ENCODE results near the gene NPY1R.

Gene NPY1R

DNA sequence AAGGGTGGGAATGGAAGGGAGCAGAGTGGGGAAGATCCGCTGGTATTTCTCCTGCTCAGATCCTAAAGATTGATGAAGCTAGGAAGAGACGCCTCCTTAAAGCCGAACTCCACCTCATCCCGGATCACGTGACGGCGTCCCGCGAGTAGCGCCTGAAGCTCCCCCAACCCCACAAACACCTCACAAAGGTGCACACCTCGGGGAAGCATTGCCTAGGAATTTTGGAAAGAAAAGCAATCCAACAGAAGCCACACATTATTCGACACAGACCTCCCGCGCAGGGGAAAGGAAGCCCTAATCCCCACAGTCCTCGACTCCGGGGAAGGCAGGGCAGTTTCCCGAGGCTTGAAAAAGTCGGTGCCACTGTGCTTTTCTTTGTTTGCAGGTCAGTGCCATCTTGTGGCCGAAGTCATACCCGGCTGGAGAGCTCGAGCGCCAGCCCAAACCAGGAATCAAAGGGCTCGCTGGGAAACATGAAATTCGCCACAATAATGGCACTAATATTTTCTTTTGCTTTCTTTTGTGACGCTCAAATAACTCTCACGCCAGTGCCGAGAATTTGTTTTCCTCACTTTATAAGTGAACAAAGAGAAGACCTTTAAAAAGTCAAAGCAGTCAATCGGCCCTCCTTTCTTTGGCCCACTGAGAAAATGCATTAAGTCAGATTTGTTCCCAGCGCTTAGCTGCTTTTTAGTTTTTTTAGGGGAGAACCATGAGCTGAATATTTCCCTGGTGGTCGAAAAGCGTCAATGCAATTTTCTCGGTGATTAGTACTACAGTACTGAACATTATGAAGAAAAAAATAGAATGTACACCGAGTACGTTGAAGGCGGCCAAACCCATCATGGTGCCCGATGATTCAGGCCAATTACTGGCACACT, at the start of gene NPY1R:
NPY1R (minus strand) TSS at position 71 of the 881 bp plus-strand sequence. CDS start 6,042 bp downstream, outside the sequence.
- peak; percentile 66 for DNase-seq

DNA sequence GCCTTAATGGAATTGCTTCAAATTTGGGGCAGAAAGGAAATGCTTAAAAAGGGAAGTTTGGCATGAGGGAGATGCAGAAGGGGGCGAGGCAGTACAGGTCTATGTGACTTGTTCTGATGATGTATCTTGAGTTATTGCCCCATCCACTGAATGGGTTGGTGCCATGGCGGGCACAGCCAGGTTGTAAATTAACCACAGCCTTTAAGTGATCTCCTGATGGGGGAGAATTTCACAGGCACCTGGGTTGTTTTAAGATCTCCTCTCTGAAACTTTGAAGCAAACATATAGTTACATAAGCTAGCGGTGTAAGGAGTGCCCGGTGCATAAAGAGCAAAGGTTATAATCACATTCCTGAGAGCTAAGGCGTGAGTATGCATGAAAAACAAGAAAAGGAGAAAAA, 48.3 kb upstream of the NPY1R start:
- no peak for DNase-seq

DNA sequence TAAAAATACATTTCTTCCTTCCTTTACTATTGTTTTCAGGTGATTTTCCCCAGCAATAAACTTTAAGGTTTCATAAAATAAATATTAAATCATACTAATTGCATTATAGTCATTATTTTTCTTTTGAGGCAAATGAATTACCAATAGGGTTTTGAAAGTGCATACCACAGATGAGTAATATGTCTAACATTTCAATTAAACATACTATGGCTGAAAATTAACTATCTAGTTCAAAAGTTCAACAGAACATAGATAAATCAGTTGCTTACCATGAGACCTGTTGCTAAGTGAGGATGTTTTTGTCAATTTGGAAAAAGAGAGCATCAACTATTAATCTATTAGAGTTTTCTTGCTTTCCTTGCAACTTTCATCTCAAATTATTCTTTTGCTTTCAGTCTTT, 46.3 kb upstream of the NPY1R start:
- no peak for DNase-seq

DNA sequence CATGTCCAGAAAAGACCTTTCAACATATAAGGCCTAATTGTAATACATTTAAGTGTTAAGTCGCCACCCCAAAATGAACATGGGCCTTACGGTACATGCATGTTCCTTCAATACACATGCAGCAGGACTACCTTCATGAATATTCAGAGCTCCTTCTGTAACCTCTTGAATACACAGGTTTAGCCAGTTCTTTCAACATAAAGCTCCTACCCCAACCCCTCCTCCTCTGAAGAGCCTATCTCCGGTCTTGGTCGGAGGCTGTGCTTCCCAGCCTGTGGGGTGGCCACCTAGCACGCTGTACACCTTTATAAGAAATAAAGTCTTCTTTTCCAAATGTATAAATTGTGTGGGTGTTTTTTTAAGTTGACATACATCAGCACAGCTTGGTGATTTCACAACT, 39.6 kb upstream of the NPY1R start:
- DNase-seq: no peak

DNA sequence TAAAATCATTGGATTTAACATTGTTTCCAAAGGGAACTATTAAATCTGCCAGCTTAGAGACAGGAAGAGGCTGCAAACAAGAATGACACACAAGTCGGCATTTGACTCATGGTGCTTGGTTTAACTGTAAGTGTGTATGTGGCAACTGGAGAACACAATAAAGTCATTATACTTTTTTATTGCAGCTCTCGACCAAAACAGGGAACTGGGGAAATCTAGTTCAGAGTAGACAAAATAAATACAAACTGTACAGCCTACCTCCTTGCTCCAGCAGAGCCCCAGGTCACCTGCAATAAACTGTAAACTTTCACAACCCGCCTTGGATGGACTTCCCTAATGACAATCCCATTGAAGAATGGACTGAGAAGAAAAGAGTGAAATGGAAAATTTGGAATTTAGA, 35.3 kb upstream of the NPY1R start:
- no peak for DNase-seq

DNA sequence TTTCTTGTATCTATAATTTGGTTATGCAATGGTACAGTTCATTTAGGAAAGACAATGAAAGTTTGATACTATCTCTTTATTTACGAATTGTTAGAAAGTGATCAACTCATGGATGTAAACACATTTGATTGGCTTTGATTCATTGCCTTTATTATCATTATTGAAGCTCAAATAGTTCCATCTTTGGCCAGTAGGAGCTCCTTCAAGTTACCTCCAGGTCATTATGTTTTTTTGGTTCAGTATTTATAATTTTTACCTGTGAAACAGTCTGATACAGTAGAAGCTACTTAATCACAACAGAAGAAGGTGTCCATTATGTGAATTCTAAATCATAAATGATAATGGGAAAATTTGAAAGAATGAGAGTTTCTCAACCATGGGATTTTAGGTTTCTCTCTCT, 23.7 kb upstream of the NPY1R start:
- no peak for DNase-seq

DNA sequence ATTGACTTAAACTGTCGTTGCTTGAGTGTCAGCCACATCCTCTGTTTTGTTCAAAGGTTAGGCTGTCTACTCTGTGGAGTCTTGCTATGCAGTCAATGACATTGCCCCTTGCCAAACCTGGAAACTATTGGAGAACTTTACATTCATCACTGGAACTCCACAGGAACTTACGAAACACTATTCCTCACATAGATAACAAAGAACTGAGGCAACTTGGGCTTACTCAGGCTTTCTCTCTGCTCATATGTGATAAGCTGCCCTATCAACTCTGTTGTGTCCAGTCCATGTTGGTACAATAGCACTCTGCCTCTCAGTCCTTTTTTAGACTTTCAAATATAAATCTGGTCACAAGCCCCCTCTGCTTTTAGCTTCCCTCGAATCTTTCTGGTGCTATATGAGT, 20.7 kb upstream of the NPY1R start:
- DNase-seq: no peak

DNA sequence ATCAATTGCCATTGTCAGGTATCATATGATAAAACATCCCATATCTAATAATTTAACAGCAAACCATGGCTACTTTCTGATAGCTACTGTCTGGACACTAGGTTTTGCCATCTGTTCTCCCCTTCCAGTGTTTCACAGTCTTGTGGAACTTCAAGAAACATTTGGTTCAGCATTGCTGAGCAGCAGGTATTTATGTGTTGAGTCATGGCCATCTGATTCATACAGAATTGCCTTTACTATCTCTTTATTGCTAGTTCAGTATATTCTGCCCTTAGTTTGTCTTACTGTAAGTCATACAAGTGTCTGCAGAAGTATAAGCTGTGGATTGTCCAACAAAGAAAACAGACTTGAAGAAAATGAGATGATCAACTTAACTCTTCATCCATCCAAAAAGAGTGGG, 18.3 kb upstream of the NPY1R start:
- DNase-seq: no peak

DNA sequence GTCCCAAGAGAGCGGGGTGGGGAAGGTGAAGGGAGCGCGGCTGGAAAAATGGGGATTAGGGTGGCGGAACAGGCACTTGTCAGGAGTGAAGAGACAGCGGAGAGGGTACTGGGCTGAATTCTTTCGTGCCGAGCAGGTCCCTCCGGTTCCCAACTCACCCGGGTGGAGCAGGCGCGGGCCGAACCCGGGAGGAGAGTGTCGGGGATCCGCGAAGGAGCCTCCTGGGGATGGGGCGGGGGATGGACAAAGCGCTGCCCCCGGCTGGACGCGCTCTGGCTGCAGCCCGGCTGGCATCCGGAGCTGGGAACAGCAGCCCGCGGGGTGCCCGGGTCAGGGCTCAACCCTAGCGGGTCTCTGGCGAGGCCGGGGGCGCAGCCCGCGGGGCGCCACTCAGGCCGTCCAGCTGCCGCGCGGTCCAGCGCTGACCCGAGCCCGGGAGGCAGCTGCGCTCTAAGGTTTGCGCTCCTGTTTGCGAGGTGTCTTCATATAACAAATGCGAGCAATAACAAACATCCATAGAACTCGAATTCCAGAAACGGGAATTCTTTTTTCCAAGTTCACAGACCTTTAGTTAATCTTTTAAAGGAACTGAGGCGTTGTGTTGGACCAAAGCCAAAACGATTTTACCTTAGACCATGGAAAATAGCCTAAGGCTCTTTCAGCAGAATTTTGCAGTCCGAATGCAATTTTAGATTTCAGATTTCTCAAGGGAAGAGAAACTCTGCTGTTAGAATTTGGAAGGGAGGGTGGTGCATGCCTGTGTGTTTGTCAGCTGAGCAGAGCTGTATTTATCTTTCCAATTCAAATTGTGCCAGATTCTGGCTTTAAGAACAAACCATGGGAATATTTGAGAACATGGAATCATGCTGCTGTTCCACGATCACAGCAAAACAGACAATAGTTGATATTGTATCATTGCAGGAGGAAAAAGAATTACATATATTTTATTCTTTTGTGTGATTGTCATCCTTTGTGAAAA, 12.0 kb upstream of the NPY1R start:
- no peak for DNase-seq

DNA sequence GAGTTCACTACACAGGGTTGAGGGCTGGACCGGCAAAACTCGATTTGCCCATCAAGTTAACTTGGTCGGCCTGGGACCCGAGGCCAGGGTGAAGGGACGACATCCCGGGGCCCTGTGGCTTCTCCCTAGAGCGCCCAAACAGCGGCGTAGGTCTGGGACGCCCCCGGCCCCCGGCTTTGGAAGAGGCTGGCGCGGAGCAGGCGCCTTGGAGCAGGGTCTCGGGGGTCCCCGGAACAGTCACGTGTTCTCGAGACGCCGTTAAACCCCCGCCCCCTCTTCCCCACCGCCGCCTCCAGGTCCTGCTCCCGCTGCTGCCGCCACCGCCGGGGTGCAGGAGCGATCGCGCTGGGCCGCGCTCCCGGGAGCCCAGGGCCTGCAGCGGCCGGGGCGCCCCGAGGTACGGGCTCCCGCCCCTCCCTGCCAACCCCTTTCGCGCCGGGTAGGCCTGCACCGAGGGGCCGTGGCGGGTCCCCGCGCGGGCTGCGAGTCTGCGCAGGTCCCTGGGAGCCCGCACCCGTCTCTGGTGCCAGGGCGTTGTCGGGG, 11.3 kb upstream of the NPY1R start, which contains the start of gene NPY5R:
NPY5R (plus strand) TSS at position 289 of the 543 bp plus-strand sequence. CDS start 6,382 bp downstream, outside the sequence.
- no peak for DNase-seq

DNA sequence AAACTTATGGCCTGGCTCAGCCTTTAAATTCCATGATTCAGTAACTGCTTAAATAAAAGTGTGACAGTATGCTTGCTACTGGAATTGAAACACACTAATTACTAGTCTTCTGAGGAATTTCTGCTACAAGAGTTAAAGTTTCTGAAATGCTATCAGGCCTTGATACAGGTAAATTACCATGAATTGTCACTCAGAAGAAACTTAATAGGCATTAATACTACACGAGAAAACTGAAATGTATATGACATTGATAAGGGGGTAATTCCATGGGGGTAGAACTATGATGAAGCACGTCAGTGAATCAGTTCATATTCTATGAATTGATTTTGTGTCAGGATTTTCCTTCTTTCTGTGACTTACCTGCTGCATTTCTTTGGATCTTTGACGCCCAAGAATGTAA, 3.0 kb upstream of the NPY1R start:
- DNase-seq: no peak

DNA sequence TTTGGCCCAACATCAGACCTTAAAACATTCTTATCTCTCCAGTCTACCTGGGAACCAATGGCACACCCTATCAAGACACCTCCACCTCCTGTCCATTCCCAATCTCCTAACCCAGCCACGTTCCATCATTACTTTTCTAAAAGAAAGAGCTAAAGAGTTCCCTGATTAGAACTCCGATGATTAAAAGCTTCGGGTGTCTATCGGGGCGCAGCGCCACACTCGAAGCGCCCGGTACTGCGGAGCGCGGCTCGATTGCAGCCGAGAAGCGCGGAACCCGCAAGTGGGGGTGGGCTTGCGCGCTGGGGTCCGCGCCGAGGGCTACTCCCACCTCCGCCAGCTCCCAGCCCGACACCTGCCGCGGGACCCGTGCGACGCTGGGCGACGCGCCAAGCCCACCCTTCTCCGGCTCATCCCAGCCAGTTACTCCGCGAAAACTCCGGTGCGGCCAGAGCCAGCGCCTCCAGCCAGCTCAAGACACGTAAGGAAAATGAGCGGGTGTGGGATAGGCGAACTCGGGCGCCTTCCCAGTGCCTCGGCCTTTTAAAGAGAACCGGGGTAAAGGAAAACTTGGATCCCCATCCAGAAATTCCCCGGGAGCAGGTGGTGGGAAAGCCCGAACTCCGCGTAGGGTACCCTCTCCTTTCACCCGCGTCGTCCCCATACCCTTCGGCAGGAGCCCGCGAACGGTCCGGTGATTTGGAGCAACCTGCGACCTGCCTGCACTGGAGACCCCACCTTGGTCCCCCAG, 593 bp downstream of the NPY1R start:
- no peak for DNase-seq

DNA sequence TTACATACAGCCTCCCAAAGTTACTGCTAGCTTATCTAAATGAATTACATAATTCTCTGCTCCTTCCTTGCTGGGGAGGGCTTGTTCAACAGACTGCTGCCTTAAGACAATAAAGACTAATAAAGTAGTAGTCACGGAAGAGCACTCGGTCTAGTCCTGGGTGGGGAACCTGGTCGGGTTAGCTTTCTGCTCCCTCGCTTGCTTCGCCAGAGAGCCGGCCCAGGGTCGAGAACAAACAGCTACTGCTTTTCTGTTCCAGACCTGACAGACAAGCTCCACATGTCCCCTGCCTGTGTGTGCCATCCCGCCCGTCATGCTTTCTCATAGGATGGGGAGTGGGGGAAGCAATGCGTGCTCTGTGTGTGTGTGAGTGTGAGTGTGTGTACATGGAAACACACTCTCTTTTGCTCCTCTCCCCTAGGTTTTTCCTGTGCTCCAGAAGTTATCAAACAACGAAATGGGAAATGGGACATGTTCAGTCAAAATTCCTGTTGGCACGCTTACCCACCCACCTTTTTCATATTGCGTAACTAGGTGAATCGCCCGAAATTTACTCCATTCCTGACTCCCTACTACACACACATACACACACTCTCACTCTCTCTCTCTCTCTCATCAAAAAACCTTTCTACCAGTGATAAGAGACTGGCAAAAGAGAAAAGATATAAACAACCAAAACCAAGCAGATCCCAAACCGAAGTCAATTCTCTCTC, 1.3 kb downstream of the NPY1R start:
- no peak for DNase-seq

DNA sequence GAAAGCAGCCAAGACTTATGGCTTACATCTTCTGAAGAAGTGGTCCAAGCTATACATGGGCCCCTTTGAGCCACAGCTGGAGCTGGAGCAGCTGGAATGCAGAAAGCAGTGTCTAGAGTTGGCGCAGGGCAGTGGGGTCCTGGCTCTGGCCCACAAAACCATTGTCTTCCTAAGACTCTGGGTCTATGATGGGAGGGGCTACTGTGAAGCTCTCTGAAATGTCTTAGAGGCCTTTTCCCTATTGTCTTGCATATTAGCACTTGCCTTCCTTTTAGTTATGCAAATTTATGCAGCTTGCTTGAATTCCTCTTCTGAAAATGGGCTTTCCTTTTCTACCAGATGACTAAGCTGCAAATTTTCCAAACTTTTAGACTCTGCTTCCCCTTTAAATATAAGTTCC, 15.3 kb downstream of the NPY1R start:
- DNase-seq: no peak

DNA sequence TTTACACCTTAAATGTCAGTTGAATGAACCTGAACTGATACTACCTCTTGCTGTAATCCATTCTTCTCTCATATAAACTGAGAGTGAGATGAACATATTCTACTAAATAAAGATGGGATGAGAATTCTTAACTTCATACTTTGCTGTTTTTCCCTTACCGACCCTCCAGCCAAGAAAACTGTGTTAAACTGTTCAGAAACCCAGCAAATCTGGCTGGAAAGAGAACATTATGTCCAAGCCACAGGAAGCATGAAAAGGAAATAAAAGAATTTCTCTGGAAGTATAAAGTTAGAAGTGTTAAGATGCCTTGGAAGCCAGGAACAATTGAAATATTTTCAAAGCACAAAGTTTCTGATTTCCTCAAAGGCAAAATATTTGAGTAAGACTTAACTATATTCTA, 22.9 kb downstream of the NPY1R start:
- DNase-seq: no peak

DNA sequence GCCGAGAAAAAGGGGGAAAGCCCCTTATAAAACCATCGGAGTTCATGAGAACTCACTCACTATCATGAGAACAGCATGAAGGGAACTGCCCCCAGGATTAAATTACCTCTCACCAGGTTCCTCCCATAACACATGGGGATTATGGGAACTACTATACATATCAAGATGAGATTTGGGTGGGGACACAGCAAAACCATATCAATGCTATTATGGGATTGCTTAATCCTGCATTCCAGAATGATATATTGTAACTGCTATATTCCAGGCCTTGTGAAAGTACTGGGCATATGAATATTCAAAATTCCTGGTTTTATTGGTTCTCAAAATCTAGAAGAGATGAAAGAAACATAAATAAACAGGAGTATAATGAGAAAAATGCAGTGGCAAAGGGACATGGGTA, 29.3 kb downstream of the NPY1R start:
- no peak for DNase-seq

DNA sequence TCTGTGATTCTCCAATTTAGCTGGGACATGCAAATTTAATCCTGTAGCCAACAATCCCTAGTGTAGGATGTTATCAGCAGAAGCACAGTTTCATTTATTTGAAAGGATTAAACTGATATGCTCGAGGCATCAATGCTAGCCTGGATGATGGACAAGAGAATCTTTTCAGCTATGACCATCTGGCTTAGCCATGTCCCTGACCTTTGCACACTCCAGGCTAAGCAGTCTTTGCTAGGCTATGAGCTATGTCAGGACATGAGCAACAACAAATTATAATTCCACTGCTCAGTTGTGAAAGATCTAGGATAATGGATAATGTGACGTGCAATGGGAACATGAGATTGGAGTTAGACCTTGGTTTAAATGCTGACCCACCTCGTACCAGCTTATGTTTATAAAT, 32.0 kb downstream of the NPY1R start:
- DNase-seq: no peak

DNA sequence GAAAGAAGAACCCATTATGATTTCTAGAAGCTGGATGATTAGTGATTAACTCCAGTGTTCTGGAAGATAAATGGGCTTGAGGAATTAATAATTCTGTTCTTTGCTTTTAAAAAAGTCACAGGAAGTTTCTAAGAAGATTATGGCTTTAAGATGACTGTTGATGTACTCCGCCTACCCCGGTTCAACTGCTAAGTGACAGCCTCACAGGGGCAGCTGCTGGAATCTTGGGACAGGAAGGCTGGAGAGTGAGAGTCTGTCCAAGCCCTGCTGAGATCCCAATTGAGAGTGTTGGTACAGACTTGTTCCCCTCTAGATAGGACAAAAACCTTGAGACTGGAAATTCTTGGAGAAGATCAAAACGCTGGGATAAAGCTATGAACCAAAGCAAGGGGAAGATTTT, 37.3 kb downstream of the NPY1R start:
- no peak for DNase-seq

DNA sequence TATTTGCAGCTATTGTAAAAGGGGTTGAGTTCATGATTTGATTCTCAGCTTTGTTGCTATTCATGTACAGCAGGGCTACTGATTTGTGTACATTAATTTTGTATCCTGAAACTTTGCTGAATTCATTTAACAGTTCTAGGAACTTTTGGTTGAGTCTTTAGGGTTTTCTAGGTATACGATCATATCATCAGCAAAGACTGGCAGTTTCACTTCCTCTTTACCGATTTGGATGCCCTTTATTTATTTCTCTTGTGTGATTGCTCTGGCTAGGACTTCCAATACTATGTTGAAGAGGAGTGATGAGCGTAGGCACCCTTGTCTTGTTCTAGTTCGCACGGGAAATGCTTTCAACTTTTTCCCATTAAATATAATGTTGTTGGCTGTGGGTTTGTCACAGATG, 48.1 kb downstream of the NPY1R start:
- DNase-seq: no peak

DNA sequence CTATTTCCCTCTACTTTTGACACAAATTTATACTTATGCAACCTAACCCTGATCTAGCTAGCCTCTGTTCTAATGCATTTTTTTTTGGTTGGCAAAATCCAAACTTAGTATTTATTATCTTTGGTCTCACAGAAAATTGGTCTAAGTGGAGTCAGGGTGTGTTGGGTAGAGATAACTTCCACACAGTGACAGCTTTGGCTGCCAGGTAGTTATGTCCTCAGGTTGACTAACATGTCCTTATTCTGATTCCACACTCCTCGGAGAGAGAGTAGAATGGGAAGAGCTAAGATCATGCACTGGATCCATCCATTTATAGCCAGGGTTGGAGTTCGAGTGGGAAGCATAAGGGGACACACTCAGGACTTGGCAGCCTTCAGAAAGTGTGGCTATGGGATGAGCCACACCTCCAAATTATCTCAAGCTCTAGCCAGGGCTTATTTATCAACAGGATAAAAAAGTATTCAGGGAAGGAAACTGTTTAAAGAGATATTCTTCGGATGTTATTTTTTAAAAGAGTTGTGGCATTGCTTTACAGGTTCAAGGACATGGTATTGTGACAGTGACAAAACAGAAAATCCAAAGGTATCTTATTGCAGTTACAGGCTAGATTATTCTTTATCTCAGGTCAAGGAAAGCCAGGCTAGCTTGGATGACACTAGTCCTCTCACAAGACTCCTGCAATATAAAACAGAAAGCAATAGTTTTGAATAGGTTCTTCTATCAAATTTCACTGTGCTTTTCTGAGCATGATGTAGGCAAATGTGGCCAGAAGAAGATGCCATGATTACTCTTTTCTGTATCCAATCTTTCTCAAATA, 51.5 kb downstream of the NPY1R start:
- DNase-seq: no peak

DNA sequence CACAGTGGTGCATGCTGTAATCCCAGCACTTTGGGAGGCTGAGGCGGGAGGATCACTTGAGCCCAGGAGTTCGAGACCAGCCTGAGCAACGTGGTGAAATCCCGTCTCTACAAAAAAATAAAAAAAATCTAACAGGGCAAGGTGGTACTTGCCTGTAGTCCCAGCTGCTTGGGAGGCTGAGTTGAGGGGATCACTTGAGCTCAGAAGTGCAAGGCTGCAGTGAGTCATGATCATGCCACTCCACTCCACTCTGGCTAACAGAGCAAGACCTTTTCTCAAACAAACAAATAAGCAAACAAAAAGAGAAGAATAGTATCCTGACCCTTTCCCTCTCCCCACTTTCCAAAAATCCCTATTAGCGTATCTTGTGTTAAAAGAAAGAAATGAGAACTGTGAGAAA, 52.7 kb downstream of the NPY1R start:
- DNase-seq: no peak
